ENCODE data around the gene SLCO3A1. TPM values are rescaled to one million over a fixed set of nuclear protein-coding genes. Genes with fewer than 3 reads are reported as not detected.

Gene SLCO3A1
- total RNA-seq, 2 experiments from 2014 or later, result 8.5 to 40.0 TPM

GRCh38 chr15:91852741-91853510 is 582 bp upstream of the SLCO3A1 start:
- Histone ChIP-seq H3K9me2 (ENCODE audit: insufficient read depth, low read length) (no peaks in the 10 kb centered on the region), H3K4me1 (ENCODE audit: insufficient read depth, low read length, poor library complexity, severe bottlenecking) (peaks cover 34% of the 10 kb centered on the region), H4K20me1 (ENCODE audit: insufficient read depth, low read length) (0 out of 2 replicates have a peak, but pooled peaks cover 4% of the 10 kb centered on the region), H3K36me3 (ENCODE audit: insufficient read depth, low read length) (no peaks in the 10 kb centered on the region), H3K4me3 (ENCODE audit: low read depth, low read length, poor library complexity, severe bottlenecking) (peak overlapping the region; percentile 84), H3K79me2 (ENCODE audit: insufficient read depth, low read depth, low read length) (peaks cover 40% of the 10 kb centered on the region; the same call in 1 of the 2 replicates), H3K27ac (ENCODE audit: low read depth, low read length, poor library complexity, severe bottlenecking) (peak overlapping the region; percentile 95), H2AFZ (ENCODE audit: low read length) (peak overlapping the region; percentile 77), H3K4me2 (ENCODE audit: low read length) (peak overlapping the region; percentile 98), H3K9me3 (ENCODE audit: low read length) (no peaks in the 10 kb centered on the region)
- CTCF ChIA-PET (ENCODE audit: unreplicated experiment), result no interaction called here
- POLR2A ChIA-PET, result interaction anchor here (1.9 kb wide), 1 partner anchor 11 kb away, joined by 10 read pairs; no protein-coding TSS in a partner anchor
- no TSS peak for BruUV-seq (replicated peaks)
- TF ChIP-seq CTCF (conservative IDR thresholded peaks at IDR 0.05; ENCODE audit: low read length), result peak; percentile 87
- TF ChIP-seq EZH2phosphoT487 (IDR thresholded peaks at IDR 0.05; ENCODE audit: borderline replicate concordance, low read depth, low read length), result no peak
- intact Hi-C loops (cut with micrococcal nuclease; ENCODE audit: unreplicated experiment), result loop anchor here (1.0 to 10.0 kb wide), 5 partner anchors 122 to 1054 kb away; no protein-coding TSS in a partner anchor
- DNase-seq (ENCODE audit: low spot score), result peak; percentile 86

DNA sequence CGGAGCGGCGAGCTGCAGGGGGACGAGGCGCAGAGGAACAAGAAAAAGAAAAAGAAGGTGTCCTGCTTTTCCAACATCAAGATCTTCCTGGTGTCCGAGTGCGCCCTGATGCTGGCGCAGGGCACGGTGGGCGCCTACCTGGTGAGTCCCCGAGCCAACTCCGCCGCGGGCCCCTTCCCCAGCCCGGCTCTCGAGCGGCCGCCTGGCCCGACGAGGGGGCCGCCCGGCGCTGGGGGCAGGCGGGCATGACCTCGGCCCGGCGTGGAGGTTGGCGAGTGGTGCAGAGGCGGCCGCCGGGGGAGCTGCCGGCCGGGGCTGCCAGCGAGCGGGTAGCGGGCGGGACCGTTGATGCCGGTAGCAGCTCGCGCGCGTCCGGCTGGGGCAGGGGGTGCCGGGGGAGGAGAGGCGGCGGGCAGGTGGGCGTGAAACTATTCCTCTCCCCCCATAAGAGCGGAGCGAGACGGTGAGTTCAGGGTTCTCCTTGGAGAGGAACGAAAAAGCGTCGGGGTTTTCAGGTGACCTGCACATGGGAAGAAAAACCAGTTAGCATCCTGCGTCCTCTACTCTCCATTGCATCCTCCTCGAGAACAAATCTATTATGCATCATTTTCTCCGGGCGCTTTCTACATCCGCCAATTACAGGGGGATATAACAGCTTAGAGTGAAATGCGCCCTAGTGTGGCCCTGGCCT is 585 bp downstream of the SLCO3A1 start:
- BruUV-seq (replicated peaks), result no TSS peak
- peak overlapping the region; percentile 95 for H3K27ac ChIP-seq (ENCODE audit: low read depth, low read length, poor library complexity, severe bottlenecking)
- peak overlapping the region; percentile 24; the same call in 1 of the 2 replicates for H2AFZ ChIP-seq (ENCODE audit: low read length)
- H3K4me3 ChIP-seq (ENCODE audit: low read depth, low read length, poor library complexity, severe bottlenecking), result peak overlapping the region; percentile 84
- no peaks in the 10 kb centered on the region for H3K9me3 ChIP-seq (ENCODE audit: low read length)
- H3K4me1 ChIP-seq (ENCODE audit: insufficient read depth, low read length, poor library complexity, severe bottlenecking), result peaks cover 46% of the 10 kb centered on the region
- peaks cover 8% of the 10 kb centered on the region; the same call in 1 of the 2 replicates for H3K36me3 ChIP-seq (ENCODE audit: insufficient read depth, low read length)
- H4K20me1 ChIP-seq (ENCODE audit: insufficient read depth, low read length), result peaks cover 13% of the 10 kb centered on the region; the same call in 1 of the 2 replicates
- intact Hi-C loops (cut with micrococcal nuclease; ENCODE audit: unreplicated experiment), result loop anchor here (1.0 to 10.0 kb wide), 5 partner anchors 121 to 1053 kb away; no protein-coding TSS in a partner anchor
- TF ChIP-seq CTCF (conservative IDR thresholded peaks at IDR 0.05; ENCODE audit: low read length) (0 out of 2 replicates have a peak, but pooled peaks have one; percentile 15), EZH2phosphoT487 (IDR thresholded peaks at IDR 0.05; ENCODE audit: borderline replicate concordance, low read depth, low read length) (no peak)
- no peaks in the 10 kb centered on the region for H3K9me2 ChIP-seq (ENCODE audit: insufficient read depth, low read length)
- peak; percentile 76 for DNase-seq (ENCODE audit: low spot score)
- ChIA-PET CTCF (ENCODE audit: unreplicated experiment) (interaction anchor here (0.6 to 0.8 kb wide), 2 partner anchors 9 to 27 kb away, joined by 8 to 10 read pairs; no protein-coding TSS in a partner anchor), POLR2A (interaction anchor here (0.6 to 1.9 kb wide), 7 partner anchors 9 to 1007 kb away, joined by 3 to 10 read pairs (median 4); no protein-coding TSS in a partner anchor)
- H3K79me2 ChIP-seq (ENCODE audit: insufficient read depth, low read depth, low read length), result peaks cover 51% of the 10 kb centered on the region; the same call in 1 of the 2 replicates
- H3K4me2 ChIP-seq (ENCODE audit: low read length), result peak overlapping the region; percentile 98
